Lung (tissue), 13 donors: ENCODE data around the gene ERICH2. TPM values are rescaled to one million over a fixed set of nuclear protein-coding genes. Genes with fewer than 3 reads are reported as not detected.
A peak's percentile ranks its signal among the peaks of the same experiment; 100 is the strongest.

ENCODE experiments used
- ATAC-seq: fragments of 200-7000 bp; cut with Tn5 transposase; one replicate; pipeline ENCODE4 v1.9.1; 2020; ENCODE audit warnings: moderate number of reproducible peaks; ENCODE audit not compliant: insufficient read depth, low FRiP score
- DNase-seq, 3 donors: peaks; one replicate each; pipeline ENCODE4 v3.0.0-alpha.2; 2013 to 2017
- H3K27ac ChIP-seq, 2 donors: one replicate each; pipeline ENCODE4 v1.5.1; 2013; ENCODE audit warnings: mild to moderate bottlenecking in 2 of 2, moderate library complexity in 2 of 2, control low read depth in 1 of 2, inconsistent platforms in 1 of 2, low read depth in 1 of 2, low read length in 1 of 2
- H3K27me3 ChIP-seq, 3 donors: one replicate each; pipeline ENCODE4 v1.5.1; 2013; ENCODE audit warnings: low read length in 2 of 3; ENCODE audit not compliant: control insufficient read depth in 3 of 3, insufficient read depth in 3 of 3
- H3K36me3 ChIP-seq, 4 donors: one replicate each; pipeline ENCODE4 v1.5.1; 2013; ENCODE audit warnings: low read length in 4 of 4, mild to moderate bottlenecking in 1 of 4, moderate library complexity in 1 of 4; ENCODE audit not compliant: control insufficient read depth in 4 of 4, insufficient read depth in 4 of 4
- H3K4me1 ChIP-seq, 5 donors: one replicate each; pipeline ENCODE4 v1.5.1; 2013; ENCODE audit warnings: low read length in 5 of 5, mild to moderate bottlenecking in 2 of 5, moderate library complexity in 1 of 5; ENCODE audit not compliant: control insufficient read depth in 5 of 5, insufficient read depth in 5 of 5
- H3K4me3 ChIP-seq: one replicate; pipeline ENCODE4 v1.5.1; 2013; ENCODE audit warnings: mild to moderate bottlenecking, control low read depth, moderate library complexity
- H3K9ac ChIP-seq, 2 donors: one replicate each; pipeline ENCODE4 v1.5.1; 2013; ENCODE audit warnings: low read length in 2 of 2, control low read depth in 1 of 2; ENCODE audit not compliant: insufficient read depth in 1 of 2
- H3K9me3 ChIP-seq, 4 donors: one replicate each; pipeline ENCODE4 v1.5.1; 2013; ENCODE audit warnings: low read length in 3 of 4, mild to moderate bottlenecking in 1 of 4, moderate library complexity in 1 of 4; ENCODE audit not compliant: control insufficient read depth in 4 of 4, insufficient read depth in 3 of 4
- WGBS, 2 donors: extraction: QIAGEN DNeasy Blood & Tissue Kit; methylation state at CpG; one replicate each; pipeline ENCODE4 v1.1.7; 2013; 5-methylcytosine and 5-hydroxymethylcytosine counted together
- polyA plus RNA-seq, 2 donors: library from polyadenylated mRNA; stranded (reverse); fragments of 200-250 nt; gene quantifications; one replicate each; pipeline ENCODE4 v1.2.1, GENCODE V29; 2013
- small RNA-seq: library from RNA; depleted of rRNA; stranded (forward); fragments of <200 nt; gene quantifications from one replicate; pipeline ENCODE3, GENCODE V24; 2014; ENCODE audit warnings: low replicate concordance
- total RNA-seq, 2 donors: library from RNA; depleted of rRNA in 1 of 2; stranded (reverse); fragments of >200 nt in 1 of 2; gene quantifications; one replicate each; pipeline ENCODE4 v1.2.1, GENCODE V29; 2014 to 2021
- TF ChIP-seq, protein P1 (sequence below): IDR thresholded peaks from 2 replicates; pipeline ENCODE4 v1.5.1; 2012; ENCODE audit warnings: mild to moderate bottlenecking; ENCODE audit errors: control extremely low read depth, extremely low read depth
- donor health status: control.
- donor health status: control.
- donor health status: Bipolar disorder and iron deficiency.
- donor health status: healthy.
- donor health status: DM: yes; HTN: yes; CAD: no.

ERICH2 gene
- total and polyA plus RNA-seq, 4 donors: 4.6 to 34.9 (median 11.3) TPM

- DNase-seq: peak; percentile 12 to 22 (median 17)
- H3K36me3 ChIP-seq: no peaks in the 10 kb centered on the region
- H3K27ac ChIP-seq: no peak overlapping the region
- no peak overlapping the region for H3K4me3 ChIP-seq
- H3K27me3 ChIP-seq: no peaks in the 10 kb centered on the region
- H3K4me1 ChIP-seq: no peaks in the 10 kb centered on the region
- ATAC-seq: no peak
- TF ChIP-seq, protein P1, sequence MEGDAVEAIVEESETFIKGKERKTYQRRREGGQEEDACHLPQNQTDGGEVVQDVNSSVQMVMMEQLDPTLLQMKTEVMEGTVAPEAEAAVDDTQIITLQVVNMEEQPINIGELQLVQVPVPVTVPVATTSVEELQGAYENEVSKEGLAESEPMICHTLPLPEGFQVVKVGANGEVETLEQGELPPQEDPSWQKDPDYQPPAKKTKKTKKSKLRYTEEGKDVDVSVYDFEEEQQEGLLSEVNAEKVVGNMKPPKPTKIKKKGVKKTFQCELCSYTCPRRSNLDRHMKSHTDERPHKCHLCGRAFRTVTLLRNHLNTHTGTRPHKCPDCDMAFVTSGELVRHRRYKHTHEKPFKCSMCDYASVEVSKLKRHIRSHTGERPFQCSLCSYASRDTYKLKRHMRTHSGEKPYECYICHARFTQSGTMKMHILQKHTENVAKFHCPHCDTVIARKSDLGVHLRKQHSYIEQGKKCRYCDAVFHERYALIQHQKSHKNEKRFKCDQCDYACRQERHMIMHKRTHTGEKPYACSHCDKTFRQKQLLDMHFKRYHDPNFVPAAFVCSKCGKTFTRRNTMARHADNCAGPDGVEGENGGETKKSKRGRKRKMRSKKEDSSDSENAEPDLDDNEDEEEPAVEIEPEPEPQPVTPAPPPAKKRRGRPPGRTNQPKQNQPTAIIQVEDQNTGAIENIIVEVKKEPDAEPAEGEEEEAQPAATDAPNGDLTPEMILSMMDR: no peak
- H3K9me3 ChIP-seq: no peaks in the 10 kb centered on the region
- H3K9ac ChIP-seq: no peak overlapping the region
Observed at GRCh38 chr2:170846314-170846713, 76.1 kb downstream of the ERICH2 start.

GRCh38 chr2:170847716-170848115, 77.5 kb downstream of the ERICH2 start:
- no peaks in the 10 kb centered on the region for H3K36me3 ChIP-seq
- DNase-seq: no peak
- no peaks in the 10 kb centered on the region for H3K9me3 ChIP-seq
- no peak overlapping the region for H3K9ac ChIP-seq
- ATAC-seq: no peak
- H3K4me3 ChIP-seq: no peak overlapping the region
- TF ChIP-seq, protein P1: no peak
- H3K27ac ChIP-seq: no peak overlapping the region
- no peaks in the 10 kb centered on the region for H3K4me1 ChIP-seq
- WGBS, 2 donors: 75 to 82% methylated on average over 4 of the region's 4 CpGs
- H3K27me3 ChIP-seq: no peaks in the 10 kb centered on the region

Small RNA genes within 50 kb of the gene (small RNA-seq; reads per million reads assigned to genes)
- not detected for gene RF00019

Other genes starting within 250 kb of the ERICH2 start
- 1 to 10 TPM; 4.2 to 5.2 TPM for gene SP5, start 55.0 kb upstream of the ERICH2 start, total RNA-seq
- gene SP5, start 55.0 kb upstream of the ERICH2 start, polyA plus RNA-seq: 1 to 10 TPM in 1 of 2 donors, under 1 TPM in 1; 0.45 to 1.6 TPM
- gene GAD1, start 46.5 kb downstream of the ERICH2 start, total RNA-seq: 1 to 10 TPM in 1 of 2 donors, under 1 TPM in 1; 0.80 to 1.4 TPM
- gene GAD1, start 46.5 kb downstream of the ERICH2 start, polyA plus RNA-seq: under 1 TPM; 0.08 to 0.22 TPM
- gene GORASP2, start 158.9 kb downstream of the ERICH2 start, total RNA-seq: 10 to 100 TPM; 32.1 to 65.2 TPM
- 10 to 100 TPM; 35.8 to 55.5 TPM for gene GORASP2, start 158.9 kb downstream of the ERICH2 start, polyA plus RNA-seq